Effector CD4-positive, alpha-beta T cell (primary cell): ENCODE data around the gene CYFIP2.
"Not testable (repeated sequence)": the region's sequence is repeated elsewhere in the genome, so short reads cannot be mapped to it uniquely, and the experiment has no call there.

Experiments used
- DNase-seq: peaks from one replicate; pipeline ENCODE4 v3.0.0-alpha.2; 2020

Gene CYFIP2

GRCh38 chr5:157400741-157401495 is 135.0 kb downstream of the CYFIP2 start:
- DNase-seq, result no peak

GRCh38 chr5:157415838-157416237 is 149.9 kb downstream of the CYFIP2 start:
- DNase-seq, result no peak

- DNase-seq, result not testable (repeated sequence)
Observed at GRCh38 chr5:157419521-157419920, 153.6 kb downstream of the CYFIP2 start.

- not testable (repeated sequence) for DNase-seq
Observed at GRCh38 chr5:157429920-157430319, 164.0 kb downstream of the CYFIP2 start.

- DNase-seq, result peak; percentile 20
Observed at GRCh38 chr5:157431544-157432200, 165.7 kb downstream of the CYFIP2 start.

- DNase-seq, result no peak
Observed at GRCh38 chr5:157434096-157434495, 168.2 kb downstream of the CYFIP2 start.

- no peak for DNase-seq
Observed at GRCh38 chr5:157443041-157443549, 177.2 kb downstream of the CYFIP2 start.

GRCh38 chr5:157444224-157444623 is 178.3 kb downstream of the CYFIP2 start:
- no peak for DNase-seq
